Measurements from ENCODE around the gene ALPK1.
"Not testable (repeated sequence)": the region's sequence is repeated elsewhere in the genome, so short reads cannot be mapped to it uniquely, and the experiment has no call there.

Gene ALPK1

GRCh38 chr4:112485930-112486329 lies 188.8 kb downstream of the ALPK1 start:
- TF ChIP-seq, protein P1, sequence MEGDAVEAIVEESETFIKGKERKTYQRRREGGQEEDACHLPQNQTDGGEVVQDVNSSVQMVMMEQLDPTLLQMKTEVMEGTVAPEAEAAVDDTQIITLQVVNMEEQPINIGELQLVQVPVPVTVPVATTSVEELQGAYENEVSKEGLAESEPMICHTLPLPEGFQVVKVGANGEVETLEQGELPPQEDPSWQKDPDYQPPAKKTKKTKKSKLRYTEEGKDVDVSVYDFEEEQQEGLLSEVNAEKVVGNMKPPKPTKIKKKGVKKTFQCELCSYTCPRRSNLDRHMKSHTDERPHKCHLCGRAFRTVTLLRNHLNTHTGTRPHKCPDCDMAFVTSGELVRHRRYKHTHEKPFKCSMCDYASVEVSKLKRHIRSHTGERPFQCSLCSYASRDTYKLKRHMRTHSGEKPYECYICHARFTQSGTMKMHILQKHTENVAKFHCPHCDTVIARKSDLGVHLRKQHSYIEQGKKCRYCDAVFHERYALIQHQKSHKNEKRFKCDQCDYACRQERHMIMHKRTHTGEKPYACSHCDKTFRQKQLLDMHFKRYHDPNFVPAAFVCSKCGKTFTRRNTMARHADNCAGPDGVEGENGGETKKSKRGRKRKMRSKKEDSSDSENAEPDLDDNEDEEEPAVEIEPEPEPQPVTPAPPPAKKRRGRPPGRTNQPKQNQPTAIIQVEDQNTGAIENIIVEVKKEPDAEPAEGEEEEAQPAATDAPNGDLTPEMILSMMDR (conservative IDR thresholded peaks at IDR 0.05), result no peak
- no peak for TF ChIP-seq ZFX (IDR thresholded peaks at IDR 0.05)
- no peak overlapping the region for H3K27ac ChIP-seq

DNA sequence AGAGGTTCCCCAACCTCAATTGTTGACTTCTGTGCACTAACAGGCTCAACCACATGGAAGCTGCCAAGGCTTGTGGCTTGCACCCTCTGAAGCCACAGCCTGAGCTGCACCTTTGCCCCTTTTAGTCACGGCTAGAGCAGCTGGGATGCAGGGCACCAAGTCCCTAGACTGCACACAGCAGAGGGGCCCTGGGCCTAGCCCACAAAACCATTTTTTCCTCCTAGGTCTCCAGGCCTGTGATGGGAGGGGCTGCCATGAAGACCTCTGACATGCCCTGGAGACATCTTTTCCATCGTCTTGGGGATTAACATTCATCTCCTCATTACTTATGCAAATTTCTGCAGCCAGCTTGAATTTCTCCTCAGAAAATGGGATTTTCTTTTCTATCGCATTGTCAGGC lies 193.6 kb downstream of the ALPK1 start:
- not testable (repeated sequence) for H3K27ac ChIP-seq

All from C4-2B (cell line).